ENCODE results near the gene TERB1.

DNA sequence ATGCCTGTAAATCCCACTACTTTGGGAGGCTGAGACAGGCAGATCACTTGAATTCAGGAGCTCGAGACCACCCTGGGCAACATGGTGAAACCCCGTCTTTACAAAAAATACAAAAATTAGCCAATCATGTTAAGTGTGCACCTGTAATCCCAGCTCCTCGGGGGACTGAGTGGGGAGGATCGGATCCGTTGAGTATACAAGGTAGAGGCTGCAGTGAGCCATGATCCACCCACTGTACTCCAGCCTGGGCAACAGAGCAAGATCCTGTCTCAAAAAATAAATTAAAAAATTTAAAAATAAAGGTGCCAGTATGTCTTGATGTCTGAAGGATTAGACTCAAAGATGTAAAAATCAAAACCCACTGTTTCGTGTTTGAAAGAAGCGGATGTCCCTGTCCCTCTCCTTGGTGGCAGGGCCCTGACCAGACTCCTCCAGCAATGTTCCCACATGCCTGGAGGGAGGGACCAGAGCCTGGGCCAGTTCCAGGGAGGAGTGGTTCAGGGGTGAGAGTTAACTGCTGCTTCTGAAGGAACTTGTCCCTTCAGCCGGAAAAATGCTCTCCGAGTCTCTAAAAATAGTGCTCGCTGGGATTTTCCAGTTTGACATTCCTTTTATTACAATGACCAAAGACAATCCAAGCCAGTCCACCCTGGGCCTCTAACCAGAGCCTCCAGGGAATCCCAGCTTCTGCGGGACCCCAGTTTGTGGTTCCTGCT lies 95.4 kb downstream of the TERB1 start:
- no peak for TF ChIP-seq POLR2A (IDR thresholded peaks at IDR 0.05; ENCODE audit: low read length)
- TF ChIP-seq GATA1 (IDR thresholded peaks at IDR 0.05; ENCODE audit: low read depth, low read length): no peak
